Adrenal gland (tissue), 12 donors: ENCODE measurements around the gene PAPOLA. TPM values are rescaled to one million over a fixed set of nuclear protein-coding genes. Genes with fewer than 3 reads are reported as not detected.
"Not testable (repeated sequence)": the region's sequence is repeated elsewhere in the genome, so short reads cannot be mapped to it uniquely, and the experiment has no call there.

Source experiments
- DNase-seq, 7 donors: peaks; one replicate each; pipeline ENCODE4 v3.0.0-alpha.2; 2019 to 2020
- H3K27ac ChIP-seq, 5 donors: fragments of 200-600 bp; sonication (generic) in 4 of 5; 1 replicate in 3 of 5; 2 replicates in 2 of 5; pipeline versions ENCODE4 v1.5.1 to v1.8.0; 2016 to 2020; ENCODE audit warnings: mild to moderate bottlenecking in 1 of 5
- H3K27me3 ChIP-seq: fragments of 200-600 bp; 2 replicates; pipeline ENCODE4 v1.8.0; 2021
- H3K36me3 ChIP-seq, 2 donors: fragments of 200-600 bp; replicated peaks in 1 of 2; 1 replicate in 1 of 2; 2 replicates in 1 of 2; pipeline versions ENCODE4 v1.5.1 to v1.8.0; 2018 to 2022
- H3K4me1 ChIP-seq, 2 donors: fragments of 200-600 bp; replicated peaks in 1 of 2; 1 replicate in 1 of 2; 2 replicates in 1 of 2; pipeline versions ENCODE4 v1.5.1 to v1.8.0; 2018 to 2021
- H3K4me3 ChIP-seq, 4 donors: fragments of 200-600 bp; sonication (generic) in 3 of 4; one replicate each; pipeline ENCODE4 v1.5.1; 2016 to 2018
- H3K9me3 ChIP-seq, 3 donors: fragments of 200-600 bp; sonication (generic) in 1 of 3; replicated peaks in 1 of 3; 1 replicate in 2 of 3; 2 replicates in 1 of 3; pipeline versions ENCODE4 v1.5.1 to v1.8.0; 2016 to 2021
- CTCF ChIP-seq, 6 experiments: fragments of 450-650 bp in 4 of 6; fragments of 200-600 bp in 2 of 6; sonication (generic) in 1 of 6; IDR thresholded peaks; 1 replicate in 5 of 6; 2 replicates in 1 of 6; pipeline versions ENCODE4 v1.5.1 to v1.8.0; 2016 to 2021; ENCODE audit warnings: antibody characterized with exemption in 6 of 6, mild to moderate bottlenecking in 2 of 6, moderate library complexity in 1 of 6
- POLR2A ChIP-seq, 2 donors: fragments of 450-650 bp; IDR thresholded peaks; one replicate each; pipeline ENCODE4 v1.6.1; 2017; ENCODE audit warnings: antibody characterized with exemption in 2 of 2, mild to moderate bottlenecking in 2 of 2, moderate library complexity in 1 of 2
- WGBS, 4 donors: extraction: QIAGEN DNeasy Blood & Tissue Kit in 2 of 4; methylation state at CpG; one replicate each; pipeline versions ENCODE4 v1.1.5 to v1.1.7; 2013 to 2017; 5-methylcytosine and 5-hydroxymethylcytosine counted together
- intact Hi-C, 2 donors: fragments of 100-400 bp; cut with DNase I; formaldehyde crosslinking; loops; one replicate each; pipeline versions ENCODE4 v1.14.1 to v1.15.0; 2022 to 2023
- polyA plus RNA-seq, 3 donors: library from polyadenylated mRNA; stranded (reverse); fragments of 200-250 nt in 2 of 3; fragments of 350-450 nt in 1 of 3; fragmentation: Illumina TruSeq in 1 of 3; extraction: RNeasy Lipid Tissue Mini Kit (QIAGEN cat#74804) in 1 of 3; gene quantifications; one replicate each; pipeline ENCODE4 v1.2.3, GENCODE V29; 2013 to 2014
- total RNA-seq, 9 donors: library from RNA; depleted of rRNA in 4 of 9; stranded (reverse); fragments of >200 nt in 4 of 9; fragments of 120-200 nt in 1 of 9; fragmentation: NEBNext Ultra II Directional in 1 of 9; extraction: Animal tissue kit (Norgen Biotek cat#: 25700) in 1 of 9; gene quantifications; one replicate each; pipeline versions ENCODE4 v1.1.0 to v1.2.4, GENCODE V29; 2013 to 2023
- donor health status: healthy with polysubstance abuse.
- donor health status: Bipolar disorder and iron deficiency.
- donor health status: DM: yes; HTN: yes; CAD: no.
- donor health status: DM: no; HTN: no; CAD: no.
- donor health status: DM: no; HTN: no; CAD: no.
- donor health status: DM: yes; HTN: yes; CAD: no.

Gene PAPOLA
- total and polyA plus RNA-seq, 12 donors = 63.3 to 205 (median 156) TPM

DNA sequence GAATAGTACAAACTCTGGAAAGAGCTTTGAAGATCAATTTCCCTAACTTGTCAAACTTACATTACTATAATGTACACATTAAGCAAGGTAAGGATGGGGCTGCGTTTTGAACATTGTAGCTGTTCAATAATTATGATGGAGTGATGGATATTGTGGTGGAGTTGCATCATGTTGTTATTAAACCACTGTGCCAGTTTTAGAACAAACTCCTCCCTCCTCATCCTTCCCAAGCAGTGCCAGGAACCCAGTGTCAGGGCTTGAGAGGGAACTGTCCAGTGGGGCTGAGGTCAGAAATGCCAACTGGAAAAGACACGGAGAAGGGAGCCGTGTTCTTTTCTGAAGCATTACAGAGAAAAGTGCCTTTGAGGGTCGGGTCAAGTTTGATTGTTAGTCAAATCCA is 31.9 kb upstream of the PAPOLA start:
- Histone ChIP-seq H3K27me3 (no peaks in the 10 kb centered on the region), H3K36me3 (no peaks in the 10 kb centered on the region), H3K9me3 (no peaks in the 10 kb centered on the region), H3K4me3 (no peak overlapping the region), H3K4me1 (no peaks in the 10 kb centered on the region), H3K27ac (no peak overlapping the region)
- intact Hi-C loops = no loop called here
- TF ChIP-seq POLR2A (IDR thresholded peaks at IDR 0.05) (no peak), CTCF (IDR thresholded peaks at IDR 0.05) (no peak)
- DNase-seq = peak in 1 of 7 donors; percentile 13
- WGBS, 4 donors = 48 to 54% (median 51%) methylated on average over 4 of the region's 4 CpGs

GRCh38 chr14:96470967-96471366 is 31.2 kb upstream of the PAPOLA start:
- H3K27ac ChIP-seq = not testable (repeated sequence)
- WGBS, 4 donors = 88 to 91% (median 88%) methylated on average over 4 of the region's 4 CpGs

GRCh38 chr14:96478119-96478518 is 24.1 kb upstream of the PAPOLA start:
- 68 to 80% (median 76%) methylated on average over 5 to 6 of the region's 6 CpGs for WGBS, 4 donors
- DNase-seq = no peak
- no peaks in the 10 kb centered on the region for H3K9me3 ChIP-seq
- H3K4me1 ChIP-seq = no peaks in the 10 kb centered on the region
- intact Hi-C loops = no loop called here
- TF ChIP-seq CTCF (IDR thresholded peaks at IDR 0.05) (no peak), POLR2A (IDR thresholded peaks at IDR 0.05) (no peak)
- no peaks in the 10 kb centered on the region for H3K27me3 ChIP-seq
- H3K27ac ChIP-seq = no peak overlapping the region
- H3K4me3 ChIP-seq = no peak overlapping the region
- H3K36me3 ChIP-seq = no peaks in the 10 kb centered on the region

More at GRCh38 chr14:96470967-96471366, 31.2 kb upstream of the PAPOLA start:
- H3K36me3 ChIP-seq, H3K9me3 ChIP-seq, H3K4me1 ChIP-seq, DNase-seq, intact Hi-C loops, H3K27me3 ChIP-seq, H3K4me3 ChIP-seq: not testable (repeated sequence)

DNA sequence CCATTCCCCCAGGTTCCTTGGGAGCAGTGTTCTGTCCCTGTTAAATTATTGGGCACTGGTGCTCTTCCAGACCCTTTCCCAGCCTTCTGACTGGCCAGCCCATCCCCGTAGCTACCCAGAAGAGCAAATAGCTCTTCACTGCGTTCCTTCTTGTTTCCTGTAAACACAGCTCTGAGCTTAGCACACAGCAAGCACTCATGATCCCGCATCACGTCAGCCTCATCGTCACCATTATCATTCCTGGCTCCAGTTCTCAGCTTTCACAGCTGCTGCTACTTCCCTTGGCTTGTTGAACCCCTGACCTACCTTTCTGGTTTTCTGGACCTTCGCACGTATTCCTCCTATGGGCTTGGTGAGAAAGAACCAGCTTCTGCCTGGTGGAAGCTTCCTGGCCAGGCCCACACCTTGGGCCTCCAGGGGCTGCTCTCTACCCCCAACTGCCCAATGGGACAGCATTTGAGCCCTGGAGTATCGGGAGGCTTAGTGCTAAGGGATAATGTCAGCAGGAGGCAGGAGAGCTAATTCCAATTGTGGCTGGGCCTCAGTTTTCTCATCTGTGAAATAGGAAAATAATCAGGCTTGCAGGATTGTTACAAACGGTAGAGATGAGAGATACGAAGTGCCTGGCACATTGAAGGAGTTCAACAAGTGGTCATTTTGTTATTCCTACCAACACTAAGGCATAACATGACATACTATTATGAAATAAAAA is 22.6 kb upstream of the PAPOLA start:
- 83 to 94% (median 86%) methylated on average over 10 of the region's 10 CpGs for WGBS, 4 donors
- TF ChIP-seq CTCF (IDR thresholded peaks at IDR 0.05) (no peak), POLR2A (IDR thresholded peaks at IDR 0.05) (no peak)
- Histone ChIP-seq H3K27ac (no peak overlapping the region), H3K36me3 (no peaks in the 10 kb centered on the region), H3K9me3 (no peaks in the 10 kb centered on the region), H3K4me1 (no peaks in the 10 kb centered on the region), H3K27me3 (no peaks in the 10 kb centered on the region), H3K4me3 (no peak overlapping the region)
- intact Hi-C loops = no loop called here
- DNase-seq = no peak

- H3K9me3 ChIP-seq = no peaks in the 10 kb centered on the region
- no peaks in the 10 kb centered on the region for H3K27me3 ChIP-seq
- H3K4me3 ChIP-seq = no peak overlapping the region
- DNase-seq = no peak
- no peaks in the 10 kb centered on the region for H3K4me1 ChIP-seq
- H3K36me3 ChIP-seq = no peaks in the 10 kb centered on the region
- intact Hi-C loops = no loop called here
- 66 to 74% (median 70%) methylated on average over 4 of the region's 4 CpGs for WGBS, 4 donors
- H3K27ac ChIP-seq = no peak overlapping the region
- TF ChIP-seq CTCF (IDR thresholded peaks at IDR 0.05) = no peak
- TF ChIP-seq POLR2A (IDR thresholded peaks at IDR 0.05) = no peak
These were observed 20.4 kb upstream of the PAPOLA start for GRCh38 chr14:96481731-96482314.
